MV-4-11 (cell line): ENCODE data around the gene LCAT.
A peak's percentile ranks its signal among the peaks of the same experiment; 100 is the strongest.
"Not testable (repeated sequence)": the region's sequence is repeated elsewhere in the genome, so short reads cannot be mapped to it uniquely, and the experiment has no call there.

ENCODE experiments used
- DNase-seq: peaks from one replicate; lab custom pipeline; 2025; lab: John Stamatoyannopoulos, UW

LCAT gene, protein sequence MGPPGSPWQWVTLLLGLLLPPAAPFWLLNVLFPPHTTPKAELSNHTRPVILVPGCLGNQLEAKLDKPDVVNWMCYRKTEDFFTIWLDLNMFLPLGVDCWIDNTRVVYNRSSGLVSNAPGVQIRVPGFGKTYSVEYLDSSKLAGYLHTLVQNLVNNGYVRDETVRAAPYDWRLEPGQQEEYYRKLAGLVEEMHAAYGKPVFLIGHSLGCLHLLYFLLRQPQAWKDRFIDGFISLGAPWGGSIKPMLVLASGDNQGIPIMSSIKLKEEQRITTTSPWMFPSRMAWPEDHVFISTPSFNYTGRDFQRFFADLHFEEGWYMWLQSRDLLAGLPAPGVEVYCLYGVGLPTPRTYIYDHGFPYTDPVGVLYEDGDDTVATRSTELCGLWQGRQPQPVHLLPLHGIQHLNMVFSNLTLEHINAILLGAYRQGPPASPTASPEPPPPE

DNA sequence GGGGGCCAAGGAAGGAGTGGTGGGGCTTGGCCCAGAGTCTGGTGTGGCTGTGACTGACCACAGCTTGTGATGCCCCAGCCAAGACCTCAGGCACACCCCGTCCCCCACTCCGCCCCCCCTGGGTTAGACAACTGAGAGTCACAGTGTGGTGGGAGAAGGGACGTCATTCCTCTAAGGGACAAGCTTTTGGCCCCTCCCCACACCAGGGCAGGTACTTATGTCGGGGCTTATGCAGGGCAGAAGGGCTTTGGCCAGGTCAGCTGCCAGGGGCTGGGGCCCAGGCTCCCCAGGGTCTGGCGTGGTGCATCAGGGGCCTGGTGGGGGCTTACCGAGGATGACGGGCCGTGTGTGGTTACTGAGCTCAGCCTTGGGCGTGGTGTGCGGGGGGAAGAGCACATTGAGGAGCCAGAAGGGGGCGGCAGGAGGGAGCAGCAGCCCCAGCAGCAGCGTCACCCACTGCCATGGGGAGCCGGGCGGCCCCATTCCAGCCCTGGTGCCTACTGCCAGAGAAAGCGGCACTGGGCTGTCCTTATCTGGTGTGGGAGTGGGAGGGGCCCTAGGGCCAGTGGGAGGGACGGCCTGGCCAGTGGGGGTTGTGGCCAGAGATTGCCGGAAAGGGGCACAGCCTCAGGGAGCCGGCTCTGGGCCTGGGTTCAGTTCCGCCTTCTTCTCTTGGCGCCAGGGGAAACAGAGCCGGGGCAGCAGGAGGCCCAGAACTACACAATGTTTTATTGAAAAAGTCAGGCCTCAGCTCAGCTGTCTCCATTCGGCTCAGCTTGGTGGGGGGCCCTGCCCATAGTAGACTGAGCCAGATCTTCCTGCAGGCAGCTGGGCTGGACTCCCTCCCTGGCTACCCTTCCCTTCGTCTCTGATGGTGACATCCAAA lies at the start of gene LCAT:
Gene LCAT, minus strand, starts transcription at position 502 of the 886 bp plus-strand sequence. Its CDS starts 19 bp downstream, at position 483.
- peak; percentile 76 for DNase-seq

DNA sequence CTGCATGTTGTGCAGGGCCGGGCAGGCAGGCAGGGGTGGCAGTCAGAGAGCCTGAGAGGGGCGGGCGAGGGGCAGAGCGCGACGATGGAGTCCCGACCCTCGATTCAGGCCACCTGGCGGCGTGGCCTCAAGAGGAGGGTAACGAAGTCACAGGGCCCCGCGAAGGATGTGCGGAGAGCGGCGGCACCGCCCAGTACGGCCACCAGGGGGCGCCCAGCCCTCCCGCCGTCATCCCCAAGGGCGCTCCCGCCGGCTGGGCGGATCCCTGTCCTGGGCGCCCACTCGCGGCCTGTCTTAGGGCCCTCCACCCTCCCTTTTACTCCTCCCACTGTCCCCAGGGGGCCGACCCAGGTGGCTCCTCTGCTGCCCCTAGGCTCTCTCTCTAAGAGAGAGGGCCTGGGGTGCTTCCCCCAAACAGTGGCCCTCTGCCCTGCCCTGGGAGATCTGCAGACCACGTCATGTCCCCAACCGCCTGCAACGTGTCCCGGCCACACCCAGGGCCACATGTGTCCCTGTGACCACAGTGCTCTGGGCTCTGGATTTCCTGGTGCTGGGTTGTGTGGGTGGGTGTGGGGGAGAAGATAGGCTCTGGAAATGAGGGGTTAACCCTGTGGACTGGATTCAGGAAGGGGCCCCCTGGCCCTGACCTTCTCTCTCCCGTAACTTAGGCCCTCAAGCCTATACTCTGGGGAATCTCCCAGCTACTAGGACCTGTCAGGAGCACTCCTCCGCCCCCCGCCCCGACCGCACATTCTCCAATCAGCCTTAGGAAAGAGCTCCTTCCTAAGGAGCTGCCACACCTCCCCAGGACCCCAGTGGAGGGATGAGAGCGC lies 49.5 kb upstream of the LCAT start:
- DNase-seq, result peak; percentile 81

DNA sequence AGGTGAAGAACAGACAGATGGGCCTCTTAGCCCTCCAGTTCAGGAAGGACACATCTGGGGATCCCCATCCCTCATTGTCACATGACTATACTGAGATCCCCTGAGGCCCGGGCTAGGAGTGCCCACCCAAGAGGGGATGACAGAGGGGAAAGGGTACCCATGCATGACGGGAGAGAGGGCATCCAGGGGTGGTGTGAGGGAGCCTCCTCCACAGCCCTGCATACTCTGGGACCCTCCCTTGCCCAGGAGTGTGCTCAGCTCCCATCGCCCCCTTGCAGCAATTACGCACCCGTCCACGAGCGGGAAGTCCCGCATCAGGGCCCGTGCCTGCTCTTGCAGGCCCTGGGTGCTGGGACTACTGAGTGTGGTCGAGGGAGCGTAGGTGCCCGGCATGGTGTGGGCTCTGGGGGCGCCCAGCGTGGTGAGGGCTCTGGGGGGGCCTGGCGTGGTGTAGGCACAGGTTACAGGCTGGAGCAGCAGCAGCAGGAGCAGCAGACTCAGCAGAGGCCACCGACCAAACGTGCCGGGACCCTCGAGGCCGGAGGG lies 48.8 kb upstream of the LCAT start:
- DNase-seq, result no peak

DNA sequence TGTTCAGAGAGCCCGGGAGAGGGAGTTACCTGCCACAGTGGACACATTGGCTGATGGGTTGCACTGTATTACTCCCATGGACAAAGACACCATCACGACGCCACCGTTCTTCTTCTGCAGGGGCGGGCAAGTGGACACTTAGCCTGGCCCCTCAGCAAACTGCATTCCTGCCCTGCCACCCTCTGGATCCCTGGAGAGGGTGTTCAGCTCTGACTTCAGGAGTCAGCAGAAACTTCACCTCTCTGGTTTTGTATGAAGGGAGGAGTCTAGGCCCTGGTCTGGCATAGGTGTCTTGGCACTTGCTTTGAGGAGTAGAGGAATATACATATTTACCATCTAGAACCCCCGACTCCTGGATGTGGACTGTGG lies 46.1 kb upstream of the LCAT start:
- no peak for DNase-seq

DNA sequence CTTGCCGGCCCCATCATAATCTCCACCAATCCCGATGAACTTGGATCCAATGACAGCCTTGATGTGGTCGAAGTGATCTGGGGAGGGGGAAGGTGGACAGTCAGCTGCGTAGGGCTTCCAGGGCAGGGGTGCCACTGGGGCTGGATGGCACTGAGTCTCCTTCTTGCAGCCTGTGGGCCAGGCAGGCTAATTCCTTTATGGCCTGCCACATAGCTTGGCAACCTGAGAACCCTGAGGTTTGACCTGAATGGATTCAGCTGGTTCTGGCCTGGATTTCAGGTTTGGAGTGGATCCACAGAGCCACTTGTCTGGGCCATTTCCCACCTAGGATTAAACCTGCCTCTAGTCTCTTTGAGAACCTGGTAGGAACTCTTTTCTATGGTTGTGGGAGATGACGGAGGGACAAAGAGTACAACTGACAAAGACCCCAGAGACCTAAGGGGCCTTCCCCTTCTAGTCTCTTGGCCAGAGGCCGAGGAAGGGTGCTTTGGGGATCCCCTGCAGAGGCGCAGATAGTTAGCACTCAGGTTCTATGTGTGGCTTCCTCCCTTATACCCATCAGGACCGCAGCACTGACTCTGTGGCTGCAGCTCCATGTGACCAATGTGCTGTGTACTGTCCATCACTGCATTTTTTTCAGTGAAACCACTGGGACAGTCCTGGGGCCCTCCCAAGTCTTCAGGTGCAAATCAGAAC lies 45.5 kb upstream of the LCAT start:
- DNase-seq, result no peak

DNA sequence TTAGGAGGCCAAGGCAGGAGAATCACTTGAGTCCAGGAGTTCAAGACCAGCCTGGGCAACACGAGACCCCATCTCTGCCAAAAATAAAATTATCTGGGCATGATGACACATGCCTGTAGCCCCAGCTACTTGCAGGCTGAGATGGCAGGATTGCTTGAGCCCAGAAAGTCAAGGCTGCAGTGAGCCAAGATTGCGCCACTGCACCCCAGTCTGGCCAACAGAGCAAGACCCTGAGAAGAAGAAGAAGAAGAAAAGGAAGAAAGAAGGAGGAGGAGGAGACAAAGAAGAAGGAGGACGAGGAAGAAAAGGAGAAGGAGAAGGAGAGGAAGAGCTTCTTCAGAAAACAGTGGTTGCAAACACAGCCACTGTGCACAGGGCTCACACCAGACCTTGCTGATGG lies 44.8 kb upstream of the LCAT start:
- peak; percentile 16 for DNase-seq

DNA sequence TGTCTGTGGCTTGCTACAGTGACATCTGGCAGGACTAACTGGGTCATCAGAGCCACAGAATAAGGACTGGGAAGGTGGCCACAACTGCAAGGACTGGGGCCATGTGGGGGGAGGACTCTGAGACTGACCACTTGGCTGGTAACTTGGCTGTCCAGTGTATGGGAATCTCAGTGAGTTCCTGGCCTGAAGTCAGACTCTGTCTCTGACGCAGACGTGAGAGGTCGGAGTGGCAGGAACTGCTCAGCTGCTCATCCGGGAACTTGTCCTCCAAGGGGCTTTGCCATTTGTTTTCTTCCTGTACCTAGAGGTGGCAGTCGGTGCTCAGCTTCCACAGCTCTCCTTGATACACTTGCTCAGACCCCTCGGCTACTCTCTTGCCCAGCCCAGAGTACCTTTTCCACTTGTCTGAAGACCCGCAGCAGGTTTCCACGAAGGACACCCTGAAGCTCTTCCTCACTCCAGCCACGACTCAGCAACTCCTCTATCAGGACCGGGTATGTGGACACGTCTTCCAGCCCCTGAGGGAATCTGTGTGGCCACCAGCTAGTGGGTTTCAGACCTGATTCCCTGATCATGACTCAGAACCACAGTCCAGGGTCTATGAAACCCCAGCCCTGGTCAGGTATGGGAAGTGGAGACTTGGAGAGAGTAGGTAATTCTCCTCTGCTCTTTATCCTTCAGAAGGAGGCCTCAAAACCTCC lies 43.7 kb upstream of the LCAT start:
- DNase-seq, result no peak

DNA sequence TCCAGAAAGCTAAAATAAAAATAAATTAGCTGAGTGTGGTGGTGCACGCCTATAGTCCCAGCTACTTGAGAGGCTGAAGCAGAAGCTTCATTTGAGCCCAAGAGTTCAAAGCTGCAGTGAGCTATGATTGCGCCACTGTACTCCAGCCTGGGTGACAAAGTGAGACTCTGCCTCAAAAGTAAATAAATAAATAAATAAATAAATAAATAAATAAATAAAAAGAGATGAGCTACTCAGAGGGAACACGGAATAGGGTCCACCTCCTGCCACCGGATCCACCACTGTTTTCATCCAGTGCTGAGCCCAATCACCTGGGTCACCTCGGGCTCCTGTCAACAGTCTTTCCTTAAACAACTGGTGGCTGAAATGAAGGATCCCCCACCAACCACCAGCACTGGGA lies 43.0 kb upstream of the LCAT start:
- no peak for DNase-seq

DNA sequence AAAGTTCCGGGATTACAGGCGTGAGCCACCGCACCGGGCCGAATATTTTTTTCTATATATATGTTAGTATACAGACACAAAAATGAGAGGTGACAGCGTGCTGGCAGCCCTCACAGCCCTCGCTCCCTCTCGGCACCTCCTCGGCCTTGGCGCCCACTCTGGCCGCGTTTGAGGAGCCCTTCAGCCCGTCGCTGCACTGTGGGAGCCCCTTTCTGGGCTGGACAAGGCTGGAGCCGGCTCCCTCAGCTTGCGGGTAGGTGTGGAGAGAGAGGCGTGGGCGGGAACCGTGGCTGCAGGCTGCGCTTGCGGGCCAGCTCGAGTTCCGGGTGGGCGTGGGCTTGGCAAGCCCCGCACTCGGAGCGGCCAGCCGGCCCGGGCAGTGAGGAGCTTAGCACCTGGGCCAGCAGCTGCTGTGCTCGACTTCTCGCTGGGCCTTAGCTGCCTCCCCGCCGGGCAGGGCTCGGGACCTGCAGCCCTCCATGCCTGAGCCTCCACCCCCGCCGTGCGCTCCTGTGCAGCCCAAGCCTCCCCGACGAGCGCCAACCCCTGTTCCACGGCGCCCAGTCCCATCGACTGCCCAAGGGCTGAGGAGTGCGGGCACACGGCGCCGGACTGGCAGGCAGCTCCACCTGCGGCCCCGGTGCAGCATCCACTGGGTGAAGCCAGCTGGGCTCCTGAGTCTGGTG lies 38.2 kb upstream of the LCAT start:
- no peak for DNase-seq

DNA sequence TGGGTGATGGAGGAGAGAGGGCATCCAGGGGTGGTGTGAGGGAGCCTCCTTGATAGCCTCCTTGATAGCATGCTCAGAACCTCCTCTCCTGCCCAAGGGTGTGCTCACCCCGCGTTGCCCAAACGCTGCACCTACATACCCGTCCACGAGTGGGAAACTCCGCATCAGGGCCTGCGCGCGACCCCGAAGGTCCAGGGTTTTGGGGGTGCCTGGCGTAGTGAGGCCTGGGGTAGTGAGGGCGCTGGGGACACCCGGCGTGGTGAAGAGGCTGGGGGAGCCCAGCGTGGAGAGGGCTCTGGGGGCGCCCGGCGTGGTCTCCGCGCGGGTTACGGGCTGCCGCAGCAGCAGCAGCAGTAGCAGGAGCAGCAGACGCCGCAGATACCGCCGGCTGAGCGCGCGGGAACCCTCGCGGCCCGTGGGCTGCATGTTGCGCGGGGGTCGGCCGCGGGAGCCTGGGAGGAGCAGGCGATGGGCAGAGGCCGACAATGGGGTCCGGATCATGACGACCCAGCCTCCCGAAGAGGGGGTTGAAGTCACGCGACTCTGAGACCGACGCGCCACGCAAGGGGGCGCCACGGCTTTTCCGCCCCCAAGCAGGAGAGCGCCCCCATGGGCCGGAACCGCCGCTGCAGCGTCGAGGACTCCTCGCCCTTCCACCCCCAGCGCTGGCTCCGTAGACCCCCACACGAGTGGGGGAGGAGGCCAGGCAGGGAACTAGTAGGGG lies 36.2 kb upstream of the LCAT start, which contains the start of gene DPEP3:
Gene DPEP3, minus strand, starts transcription at position 545 of the 724 bp plus-strand sequence. Its CDS starts 119 bp downstream, at position 426.
- DNase-seq, result no peak

DNA sequence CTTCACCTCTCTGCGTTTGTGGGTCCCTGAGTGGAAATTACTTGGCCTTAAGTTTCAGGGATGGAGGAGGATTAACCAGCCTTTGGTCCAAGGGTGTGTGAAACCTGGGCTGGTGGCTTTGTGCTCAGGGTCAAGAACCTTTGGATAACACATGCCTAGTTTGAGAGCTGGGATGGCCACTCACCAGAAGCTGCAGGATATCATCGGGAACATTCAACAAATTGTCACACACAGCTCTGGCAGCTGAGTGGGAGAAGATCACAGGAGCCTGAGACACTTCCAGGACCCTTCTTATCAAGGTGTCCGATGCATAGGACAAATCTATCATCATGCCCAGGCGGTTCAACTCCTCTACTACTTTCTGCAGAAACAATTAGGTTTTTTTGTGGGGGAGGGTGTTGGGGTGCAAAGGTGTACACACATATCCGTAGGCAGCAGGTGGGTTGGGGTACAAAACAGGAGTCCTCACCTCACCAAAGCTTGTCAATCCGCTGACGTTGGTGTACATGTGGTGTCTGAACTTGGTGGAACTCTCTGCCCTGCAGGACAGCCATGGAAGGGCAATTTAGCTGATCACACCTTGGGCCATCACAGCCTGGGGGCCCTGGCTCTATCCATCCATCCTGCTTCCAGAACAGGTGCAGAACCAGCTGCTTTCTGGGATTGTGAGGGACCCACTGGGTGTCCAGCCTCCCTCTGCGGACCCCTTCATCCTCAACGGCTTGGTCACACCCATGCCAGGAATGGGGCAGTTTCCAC lies 33.7 kb upstream of the LCAT start:
- no peak for DNase-seq

DNA sequence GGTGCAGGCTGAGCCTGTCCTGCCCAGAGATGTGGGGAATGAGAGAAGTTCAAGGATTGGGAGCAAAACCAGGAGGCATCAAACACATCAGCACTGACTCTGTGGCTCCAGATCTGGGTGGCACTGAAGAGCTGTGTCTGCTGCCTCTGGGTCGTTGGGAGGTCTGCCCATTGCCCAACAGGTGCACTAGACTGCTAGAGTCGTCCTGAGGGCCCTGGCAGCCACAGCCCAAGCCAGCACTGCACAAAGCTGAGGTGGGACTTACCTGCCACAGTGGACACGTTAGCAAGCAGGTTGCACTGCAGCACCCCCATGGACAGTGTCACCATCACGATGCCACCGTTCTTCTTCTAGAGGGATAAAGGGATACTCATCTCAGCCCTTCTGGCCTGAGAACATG lies 33.1 kb upstream of the LCAT start:
- DNase-seq, result no peak

DNA sequence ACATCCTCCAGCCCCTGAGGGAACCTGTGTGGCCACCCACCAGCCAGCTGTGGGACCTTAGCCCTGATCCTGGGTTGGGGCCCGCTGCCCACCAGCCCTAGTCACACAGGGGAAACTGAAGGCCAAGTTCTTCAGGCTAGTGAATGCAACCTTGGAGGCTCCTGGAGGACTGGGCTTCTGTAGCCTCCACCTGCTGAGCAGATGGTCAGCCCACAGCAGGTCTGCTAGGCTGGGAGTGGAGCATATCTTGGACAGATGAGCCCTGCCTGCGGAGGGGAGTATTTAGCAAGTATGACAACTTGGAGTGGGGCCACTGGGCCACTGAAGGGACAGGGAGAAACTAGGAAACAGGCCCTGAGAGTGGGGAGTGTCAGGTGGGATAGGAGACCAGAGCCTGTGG lies 32.3 kb upstream of the LCAT start:
- DNase-seq, result no peak

DNA sequence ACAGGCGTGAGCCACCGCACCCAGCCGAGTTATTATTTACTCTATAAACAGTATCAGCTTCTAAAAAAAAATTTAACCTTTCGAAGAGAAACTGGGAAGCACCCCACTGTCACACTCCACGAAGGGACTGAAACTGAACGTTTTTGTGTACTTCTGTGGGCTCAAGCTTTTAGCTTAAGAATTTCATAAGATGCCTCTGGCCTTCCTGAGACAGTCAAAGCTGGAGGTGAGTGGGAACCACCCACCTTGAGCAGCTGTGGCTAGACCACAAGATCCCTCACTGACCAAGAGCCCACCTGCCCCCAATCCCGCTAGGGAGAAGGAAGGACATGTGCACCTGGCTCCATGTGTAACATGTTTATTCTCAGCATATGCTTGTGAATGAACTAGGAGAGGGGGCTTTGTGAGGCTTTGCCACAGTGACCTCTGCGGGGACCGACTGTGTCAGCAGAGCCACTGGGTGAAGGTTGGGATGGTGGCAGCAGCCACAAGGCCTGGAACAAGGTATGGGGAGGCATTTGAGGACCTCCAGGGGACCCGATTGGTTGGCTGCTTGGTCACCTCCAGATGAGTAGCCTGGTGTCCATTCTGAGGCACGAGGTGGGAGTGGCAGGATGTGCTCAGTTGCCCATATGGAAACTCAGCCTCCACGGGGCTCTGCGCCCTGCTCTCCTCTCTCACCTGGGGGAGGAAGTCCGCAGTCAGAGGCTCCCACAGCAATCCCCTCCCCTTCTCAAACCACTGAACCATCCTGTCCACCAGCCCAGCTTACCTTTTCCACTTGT lies 31.6 kb upstream of the LCAT start:
- DNase-seq, result no peak

DNA sequence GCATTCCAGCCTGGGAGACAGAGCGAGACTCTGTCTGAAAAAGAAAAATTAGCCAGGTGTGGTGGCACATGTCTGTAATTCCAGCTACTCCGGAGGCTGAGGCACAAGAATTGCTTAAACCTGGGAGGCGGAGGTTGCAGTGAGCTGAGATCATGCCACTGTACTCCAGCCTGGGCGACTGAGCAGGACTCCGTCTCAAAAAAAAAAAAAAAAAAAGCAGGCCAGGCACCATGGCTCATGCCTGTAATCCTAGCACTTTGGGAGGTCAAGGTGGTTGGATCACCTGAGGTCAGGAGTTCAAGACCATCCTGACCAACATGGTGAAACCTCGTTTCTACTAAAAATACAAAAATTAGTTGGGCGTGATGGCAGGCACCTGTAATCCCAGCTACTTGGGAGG lies 28.4 kb upstream of the LCAT start:
- not testable (repeated sequence) for DNase-seq

DNA sequence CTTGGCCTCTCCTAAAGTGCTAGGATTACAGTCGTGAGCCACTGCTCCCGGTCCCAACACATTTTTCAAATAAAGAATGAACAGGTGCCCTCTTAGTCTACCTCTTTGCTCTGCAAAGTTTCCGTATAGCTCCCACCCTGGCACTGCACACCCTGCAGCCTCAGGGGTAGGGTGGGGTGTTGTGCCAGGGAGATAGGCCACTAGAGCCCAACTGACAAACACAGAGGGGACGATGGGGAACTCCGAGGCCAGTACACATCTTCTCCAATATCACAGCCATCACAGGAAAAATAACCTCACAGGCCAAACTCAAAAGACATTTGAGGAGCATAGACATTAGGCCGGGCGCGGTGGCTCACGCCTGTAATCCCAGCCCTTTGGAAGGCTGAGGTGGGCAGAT lies 27.2 kb upstream of the LCAT start:
- no peak for DNase-seq

DNA sequence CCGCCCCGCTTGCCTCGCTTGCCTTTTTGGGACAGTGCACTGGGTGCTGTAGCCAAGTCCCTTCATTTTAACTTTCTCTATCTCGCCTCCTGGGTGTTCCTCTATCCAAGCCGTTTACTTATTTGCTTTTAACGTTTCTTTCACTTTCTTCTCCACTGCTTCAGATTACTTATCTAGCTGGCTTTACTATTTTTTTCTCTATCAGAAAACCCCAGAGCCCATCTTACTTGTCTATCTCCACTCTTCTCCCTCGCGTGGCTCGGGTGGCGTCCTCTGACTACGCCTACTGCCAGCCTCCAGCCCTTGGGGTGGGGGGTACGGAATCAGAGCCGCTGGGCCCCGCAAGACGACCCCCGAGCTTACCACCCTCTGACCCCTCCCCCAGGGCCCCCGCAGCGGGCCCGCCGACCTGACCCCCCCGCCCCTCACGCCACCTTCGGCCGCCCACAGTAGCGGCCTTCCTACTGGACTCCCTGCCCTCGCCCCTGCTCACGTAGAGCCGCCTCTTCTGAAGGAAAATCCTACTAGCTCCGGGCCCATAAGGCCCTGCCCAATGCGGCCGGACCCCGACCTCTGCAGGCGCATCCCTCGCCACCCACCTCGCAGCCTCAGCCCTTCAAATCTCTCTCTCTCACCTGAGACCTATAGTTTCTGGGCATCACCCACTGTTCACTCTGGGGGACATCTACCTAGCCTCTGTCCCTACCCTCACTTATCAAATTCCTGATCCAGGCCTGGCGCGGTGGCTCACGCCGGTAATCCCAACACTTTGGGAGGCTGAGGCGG lies 25.5 kb upstream of the LCAT start:
- DNase-seq, result peak; percentile 23
